A673 (cell line): ENCODE results near the gene HES1.

Source experiments
- CTCF ChIP-seq: fragments of 300-800, 200-600 bp; sonication (generic); conservative IDR thresholded peaks from 2 replicates; pipeline ENCODE4 v1.5.1; 2017; ENCODE audit warnings: low read depth, mild to moderate bottlenecking, antibody characterized with exemption, low read length, moderate library complexity, mixed read lengths
- EZH2 ChIP-seq: fragments of 200-600 bp; sonication (generic); IDR thresholded peaks from 2 replicates; pipeline ENCODE4 v1.6.1; 2017; ENCODE audit warnings: borderline replicate concordance, low read depth, mild to moderate bottlenecking, mixed read lengths, antibody characterized with exemption, low read length; ENCODE audit not compliant: poor library complexity, severe bottlenecking

- TF ChIP-seq CTCF (no peak), EZH2 (no peak)
These were observed 1.1 kb downstream of the HES1 start for GRCh38 chr3:194137008-194137505.
